ENCODE data around the gene SLC31A1. TPM values are rescaled to one million over a fixed set of nuclear protein-coding genes. Genes with fewer than 3 reads are reported as not detected.

Gene SLC31A1
- total and polyA plus RNA-seq, 2 donors (not counting 3 experiments of a cell fraction or from before 2014, with no cell fraction given), result 13.5 to 22.7 TPM

DNA sequence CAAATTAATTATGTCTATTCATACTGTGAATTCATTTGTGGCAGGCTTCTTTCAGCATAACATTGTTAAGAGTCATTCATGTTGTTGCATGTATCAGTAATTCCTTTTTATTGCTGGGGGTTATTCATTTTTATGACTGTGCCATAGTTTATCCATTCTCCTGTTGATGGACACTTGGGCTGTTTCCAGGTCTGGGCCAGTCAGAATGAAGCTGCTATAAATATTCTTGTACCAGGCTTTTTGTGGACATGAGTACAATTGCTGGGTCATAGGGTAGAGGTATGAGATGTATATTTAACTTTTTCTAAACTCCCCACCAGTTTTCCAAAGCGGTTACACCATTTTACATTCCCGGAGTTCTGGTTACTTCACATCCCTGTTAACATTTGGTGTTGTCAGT, 67.7 kb downstream of the SLC31A1 start:
- CTCF ChIA-PET, result no interaction called here
- Histone ChIP-seq H3K27me3 (ENCODE audit: control insufficient read depth in 2 of 2, insufficient read depth in 2 of 2, low read length in 2 of 2) (no peaks in the 10 kb centered on the region), H3K9ac (replicated peaks; ENCODE audit: extremely low read depth, insufficient read depth, low read length) (no peak overlapping the region), H3K4me1 (ENCODE audit: control insufficient read depth, extremely low read depth, insufficient read depth, low read length) (no peaks in the 10 kb centered on the region), H3K27ac (ENCODE audit: insufficient read depth, low read depth, low read length) (no peak overlapping the region), H4K20me1 (replicated peaks; ENCODE audit: control insufficient read depth, extremely low read depth, insufficient read depth, low read length) (no peaks in the 10 kb centered on the region), H3K9me1 (replicated peaks; ENCODE audit: control insufficient read depth, extremely low read depth, insufficient read depth, low read length) (no peaks in the 10 kb centered on the region), H3K36me3 (ENCODE audit: control insufficient read depth in 2 of 2, extremely low read depth in 1 of 2, insufficient read depth in 2 of 2, low read length in 2 of 2) (peaks cover 33 to 34% of the 10 kb centered on the region in 2 experiments), H3K9me3 (replicated peaks; ENCODE audit: control insufficient read depth, insufficient read depth, low read length) (no peaks in the 10 kb centered on the region), H3K79me2 (ENCODE audit: control insufficient read depth, insufficient read depth, low read length) (no peaks in the 10 kb centered on the region), H2AFZ (ENCODE audit: low read depth, low read length) (no peak overlapping the region), H3K4me3 (replicated peaks in 1 of 3; ENCODE audit: insufficient read depth in 1 of 3, low read depth in 1 of 3, low read length in 3 of 3) (no peak overlapping the region), H3K4me2 (ENCODE audit: insufficient read depth, low read length) (no peak overlapping the region)
- intact Hi-C loops (cut with micrococcal nuclease) (no loop called here), dilution Hi-C loops (cut with MboI; ENCODE audit: extremely low pct_ligation_motif_present, low sequenced_read_pairs) (no loop called here)
- POLR2A ChIA-PET, result no interaction called here
- DNase-seq (ENCODE audit: low read depth, low spot score) (peak; percentile 14), FAIRE-seq (no peak)
- BruUV-seq (replicated peaks), result no TSS peak
- TF ChIP-seq GATA2 (IDR thresholded peaks at IDR 0.05; ENCODE audit: insufficient read depth, insufficient read length, low read depth, low read length) (no peak), JUN (IDR thresholded peaks at IDR 0.05; ENCODE audit: borderline replicate concordance, insufficient read depth, insufficient read length, low read depth) (no peak), MYC (IDR thresholded peaks at IDR 0.05; ENCODE audit: low read depth, low read length) (no peak), POLR2AphosphoS5 (IDR thresholded peaks at IDR 0.05; ENCODE audit: insufficient read depth, low read depth, low read length) (no peak), FOS (IDR thresholded peaks at IDR 0.05; ENCODE audit: borderline replicate concordance, insufficient read depth, low read length) (no peak), CTCF (IDR thresholded peaks at IDR 0.05; ENCODE audit: extremely low read depth in 1 of 2, insufficient read depth in 1 of 2, low read depth in 1 of 2, low read length in 2 of 2) (no peak), EZH2 (IDR thresholded peaks at IDR 0.05; ENCODE audit: borderline replicate concordance, low read depth, low read length, severe bottlenecking) (no peak), MAX (IDR thresholded peaks at IDR 0.05; ENCODE audit: insufficient read depth, insufficient read length) (no peak), POLR2A (IDR thresholded peaks at IDR 0.05; ENCODE audit: low read depth, low read length) (no peak)
